ENCODE results near the gene FUT3. TPM values are rescaled to one million over a fixed set of nuclear protein-coding genes. Genes with fewer than 3 reads are reported as not detected.

The FUT3 gene
- polyA plus RNA-seq, 1 donor (not counting 4 experiments of a cell fraction or from before 2014, with no cell fraction given), result 2.9 TPM

DNA sequence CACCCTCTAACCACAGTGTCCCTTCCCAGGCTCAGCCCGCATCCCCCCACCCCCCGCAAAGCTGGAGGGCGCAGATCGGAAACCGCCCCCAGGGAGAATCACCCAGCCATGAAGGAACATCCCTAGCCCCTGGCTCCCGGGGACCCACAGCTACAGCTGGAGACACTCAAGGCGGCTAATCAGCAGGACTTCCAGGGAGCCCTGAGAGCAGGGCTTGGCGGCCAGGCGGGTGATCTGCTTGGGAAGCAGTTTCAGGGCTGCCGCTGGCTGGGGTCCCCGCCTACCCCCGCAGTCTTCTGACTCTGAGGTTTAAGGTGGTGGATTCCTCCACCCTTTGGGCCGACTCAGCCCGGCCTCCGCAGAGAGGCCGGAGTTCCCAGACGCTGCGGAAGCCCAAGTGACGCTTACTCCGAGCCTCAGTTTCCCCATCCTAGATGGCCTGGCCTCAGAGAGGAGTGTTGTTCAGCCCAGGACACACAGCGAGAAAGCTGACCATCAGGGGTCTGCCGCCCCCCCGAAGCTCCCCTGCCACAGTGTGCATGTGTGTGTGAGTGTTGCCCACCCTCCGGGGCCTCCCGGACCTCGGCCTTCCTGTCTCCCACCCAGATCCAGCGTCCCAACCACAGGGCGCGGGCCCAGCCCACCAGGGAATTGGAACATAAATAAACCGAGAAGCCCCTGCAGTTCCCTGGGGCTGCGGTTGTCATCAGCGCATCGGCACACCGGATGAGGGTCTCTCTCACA is 21.5 kb downstream of the FUT3 start:
- no peak for FAIRE-seq
- H3K4me3 ChIP-seq (ENCODE audit: control insufficient read depth in 2 of 3, extremely low read depth in 1 of 3, insufficient read depth in 2 of 3, low read depth in 1 of 3, low read length in 3 of 3), result no peak overlapping the region
- H4K20me1 ChIP-seq (ENCODE audit: control insufficient read depth, extremely low read depth, insufficient read depth, low read length), result no peaks in the 10 kb centered on the region
- H3K27ac ChIP-seq (ENCODE audit: control insufficient read depth, insufficient read depth, low read length), result no peak overlapping the region
- H3K9me3 ChIP-seq (ENCODE audit: control insufficient read depth, low read depth, low read length), result no peaks in the 10 kb centered on the region
- H3K9me1 ChIP-seq (ENCODE audit: control insufficient read depth, extremely low read depth, insufficient read depth, low read length), result no peaks in the 10 kb centered on the region
- no peak overlapping the region for H3K9ac ChIP-seq (ENCODE audit: control insufficient read depth, extremely low read depth, insufficient read depth, low read length)
- no peak overlapping the region for H3K4me2 ChIP-seq (ENCODE audit: control insufficient read depth, extremely low read depth, insufficient read depth, low read depth, low read length)
- no peaks in the 10 kb centered on the region for H3K36me3 ChIP-seq (ENCODE audit: control insufficient read depth in 2 of 2, extremely low read depth in 1 of 2, insufficient read depth in 2 of 2, low read length in 2 of 2)
- no peak for TF ChIP-seq CTCF (optimal IDR thresholded peaks at IDR 0.05 in 1 of 3, IDR thresholded peaks at IDR 0.05 in 1 of 3, conservative IDR thresholded peaks at IDR 0.05 in 1 of 3; ENCODE audit: extremely low read depth in 1 of 3, insufficient read depth in 2 of 3, low read length in 3 of 3)
- TF ChIP-seq EZH2 (IDR thresholded peaks at IDR 0.05; ENCODE audit: low read length), result no peak
- dilution Hi-C loops (cut with MboI; ENCODE audit: extremely low pct_ligation_motif_present, low sequenced_read_pairs), result no loop called here
- no peak overlapping the region for H2AFZ ChIP-seq (ENCODE audit: control insufficient read depth, low read length)
- H3K27me3 ChIP-seq (ENCODE audit: control insufficient read depth, extremely low read depth, insufficient read depth, low read length), result peaks cover 15% of the 10 kb centered on the region
- no peaks in the 10 kb centered on the region for H3K4me1 ChIP-seq (ENCODE audit: control insufficient read depth, extremely low read depth, insufficient read depth, low read length)
- no peaks in the 10 kb centered on the region for H3K79me2 ChIP-seq (ENCODE audit: control insufficient read depth, insufficient read depth, low read length)
- DNase-seq (ENCODE audit: low read depth, low spot score), result no peak

DNA sequence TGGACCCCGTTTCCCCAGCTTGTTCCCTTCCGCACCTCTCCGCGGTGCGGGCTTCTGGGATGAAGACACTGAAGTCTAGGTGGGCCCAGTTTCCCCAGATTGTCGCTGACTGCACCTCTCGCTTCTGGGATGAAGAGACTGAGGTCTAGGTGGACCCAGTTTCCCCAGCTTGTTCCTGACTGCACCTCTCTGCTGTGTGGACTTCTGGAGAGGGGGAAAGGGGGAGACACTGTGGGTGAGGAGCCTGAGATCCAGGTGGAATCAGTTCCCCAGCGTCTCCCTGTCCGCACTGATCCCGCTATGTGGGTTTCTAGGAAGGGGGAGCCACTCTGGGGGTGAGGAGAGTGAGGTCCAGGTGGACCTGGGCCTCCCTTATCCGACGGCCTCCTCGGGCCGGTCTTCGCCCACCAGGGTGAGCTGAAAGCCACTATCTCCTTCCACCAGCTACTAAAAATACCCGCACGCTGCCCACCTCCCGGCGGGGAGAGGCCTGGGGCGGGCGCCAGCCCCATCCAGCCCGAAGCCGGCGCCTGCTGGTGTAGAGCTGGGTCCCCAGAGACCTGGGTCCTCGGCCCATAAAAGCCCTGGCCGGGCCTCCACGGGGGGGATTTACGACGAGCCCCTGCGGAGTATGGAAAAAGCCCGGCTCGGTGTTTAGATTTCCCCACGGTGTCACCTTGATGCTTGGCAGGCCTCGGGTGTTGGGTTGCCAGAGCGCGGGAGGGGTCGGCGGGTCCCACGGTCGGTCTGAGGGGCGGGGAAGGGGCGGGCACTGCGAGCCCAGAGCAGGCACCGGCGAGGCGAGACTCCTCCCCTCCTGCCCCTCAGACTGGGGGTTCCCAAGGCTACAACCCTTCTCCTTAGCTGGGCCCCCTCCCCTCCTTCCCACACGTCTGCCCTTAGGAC is 22.3 kb downstream of the FUT3 start:
- no peaks in the 10 kb centered on the region for H4K20me1 ChIP-seq (ENCODE audit: control insufficient read depth, extremely low read depth, insufficient read depth, low read length)
- H2AFZ ChIP-seq (ENCODE audit: control insufficient read depth, low read length), result peak overlapping the region; percentile 85
- no peaks in the 10 kb centered on the region for H3K9me1 ChIP-seq (ENCODE audit: control insufficient read depth, extremely low read depth, insufficient read depth, low read length)
- H3K4me3 ChIP-seq (ENCODE audit: control insufficient read depth in 2 of 3, extremely low read depth in 1 of 3, insufficient read depth in 2 of 3, low read depth in 1 of 3, low read length in 3 of 3), result peak overlapping the region; percentile 28 to 72 (median 58)
- H3K9ac ChIP-seq (ENCODE audit: control insufficient read depth, extremely low read depth, insufficient read depth, low read length), result peak overlapping the region; percentile 76
- H3K9me3 ChIP-seq (ENCODE audit: control insufficient read depth, low read depth, low read length), result no peaks in the 10 kb centered on the region
- H3K27me3 ChIP-seq (ENCODE audit: control insufficient read depth, extremely low read depth, insufficient read depth, low read length), result peaks cover 15% of the 10 kb centered on the region
- FAIRE-seq, result no peak
- no peaks in the 10 kb centered on the region for H3K4me1 ChIP-seq (ENCODE audit: control insufficient read depth, extremely low read depth, insufficient read depth, low read length)
- H3K36me3 ChIP-seq (ENCODE audit: control insufficient read depth in 2 of 2, extremely low read depth in 1 of 2, insufficient read depth in 2 of 2, low read length in 2 of 2), result no peaks in the 10 kb centered on the region
- TF ChIP-seq EZH2 (IDR thresholded peaks at IDR 0.05; ENCODE audit: low read length) (no peak), CTCF (optimal IDR thresholded peaks at IDR 0.05 in 1 of 3, IDR thresholded peaks at IDR 0.05 in 1 of 3, conservative IDR thresholded peaks at IDR 0.05 in 1 of 3; ENCODE audit: extremely low read depth in 1 of 3, insufficient read depth in 2 of 3, low read length in 3 of 3) (no peak)
- H3K4me2 ChIP-seq (ENCODE audit: control insufficient read depth, extremely low read depth, insufficient read depth, low read depth, low read length), result peak overlapping the region; percentile 89
- dilution Hi-C loops (cut with MboI; ENCODE audit: extremely low pct_ligation_motif_present, low sequenced_read_pairs), result no loop called here
- H3K79me2 ChIP-seq (ENCODE audit: control insufficient read depth, insufficient read depth, low read length), result no peaks in the 10 kb centered on the region
- H3K27ac ChIP-seq (ENCODE audit: control insufficient read depth, insufficient read depth, low read length), result peak overlapping the region; percentile 53
- no peak for DNase-seq (ENCODE audit: low read depth, low spot score)

All from keratinocyte (primary cell).